HG03439 (cell line): Measurements from ENCODE around the gene DAPP1.
"Not testable (repeated sequence)": the region's sequence is repeated elsewhere in the genome, so short reads cannot be mapped to it uniquely, and the experiment has no call there.

Experiments used
- ATAC-seq: cut with Tn5 transposase; IDR thresholded peaks from one replicate; pipeline ENCODE4 v1.9.1; 2021; ENCODE audit warnings: mild to moderate bottlenecking, moderate library complexity; ENCODE audit not compliant: unreplicated experiment

DAPP1 gene

DNA sequence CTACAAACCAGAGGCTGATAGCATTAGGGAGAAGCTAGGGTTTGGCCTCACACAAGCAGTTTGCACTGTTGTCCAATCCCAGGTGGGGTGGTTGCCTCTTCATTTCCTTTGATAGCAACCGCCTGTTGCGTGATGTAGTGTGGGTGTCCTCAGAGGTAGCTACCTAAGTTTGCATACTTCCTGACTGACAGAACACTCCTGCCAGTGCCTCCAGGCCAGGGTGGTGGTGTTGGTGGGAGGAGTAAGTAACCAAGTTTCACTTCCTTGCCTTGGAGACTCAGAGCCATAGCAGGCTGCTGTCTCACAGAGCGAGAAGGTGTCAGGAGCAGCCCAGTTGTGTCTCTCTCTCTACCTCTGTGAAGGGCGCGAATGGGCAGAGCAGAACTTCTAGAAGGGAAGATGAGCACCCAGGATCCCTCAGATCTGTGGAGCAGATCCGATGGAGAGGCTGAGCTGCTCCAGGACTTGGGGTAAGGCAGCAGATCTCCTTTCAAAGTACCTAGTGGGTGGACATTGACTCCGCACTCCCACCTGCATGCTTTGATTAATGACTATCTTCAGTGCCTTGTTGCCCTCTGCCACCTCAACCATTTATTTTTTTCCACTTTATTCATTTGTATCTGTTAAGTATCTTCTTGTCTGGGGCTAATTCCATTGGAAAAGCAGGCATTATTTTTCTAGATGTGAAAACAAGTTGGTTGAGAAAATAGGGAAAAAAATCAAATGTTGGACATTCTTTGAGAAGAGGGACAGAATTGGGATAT is at the start of gene DAPP1:
DAPP1 (plus strand) TSS at position 283 of the 764 bp plus-strand sequence; CDS start at position 370, 87 bp downstream.
- ATAC-seq = peak; percentile 95

DNA sequence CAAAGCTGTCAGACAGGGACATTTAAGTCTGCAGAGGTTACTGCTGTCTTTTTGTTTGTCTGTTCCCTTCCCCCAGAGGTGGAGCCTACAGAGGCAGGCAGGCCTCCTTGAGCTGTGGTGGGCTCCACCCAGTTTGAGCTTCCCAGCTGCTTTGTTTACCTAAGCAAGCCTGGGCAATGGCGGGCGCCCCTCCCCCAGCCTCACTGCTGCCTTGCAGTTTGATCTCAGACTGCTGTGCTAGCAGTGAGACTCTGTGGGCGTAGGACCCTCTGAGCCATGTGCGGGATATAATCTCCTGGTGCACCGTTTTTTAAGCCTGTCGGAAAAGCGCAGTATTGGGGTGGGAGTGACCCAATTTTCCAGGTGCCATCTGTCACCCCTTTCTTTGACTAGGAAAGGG is 45.8 kb upstream of the DAPP1 start:
- not testable (repeated sequence) for ATAC-seq

DNA sequence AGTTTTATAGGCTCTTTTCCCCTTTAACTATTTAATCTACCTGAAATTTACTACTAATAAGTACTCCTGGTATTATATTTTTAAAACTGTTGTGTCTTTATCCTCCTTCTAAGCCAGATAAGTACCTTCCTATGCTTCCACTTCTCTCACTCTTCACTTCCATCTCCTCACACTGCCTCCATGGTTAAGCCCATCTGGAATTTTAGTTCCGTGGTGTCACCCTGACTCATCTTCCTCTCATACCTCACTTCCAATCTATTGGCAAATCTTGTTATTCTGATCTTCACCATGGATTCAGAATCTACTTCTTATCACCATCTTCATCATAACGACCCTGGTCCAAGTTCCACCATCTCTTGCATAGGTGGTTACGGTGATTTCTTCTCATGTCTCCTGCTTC is 32.7 kb upstream of the DAPP1 start:
- ATAC-seq = no peak

DNA sequence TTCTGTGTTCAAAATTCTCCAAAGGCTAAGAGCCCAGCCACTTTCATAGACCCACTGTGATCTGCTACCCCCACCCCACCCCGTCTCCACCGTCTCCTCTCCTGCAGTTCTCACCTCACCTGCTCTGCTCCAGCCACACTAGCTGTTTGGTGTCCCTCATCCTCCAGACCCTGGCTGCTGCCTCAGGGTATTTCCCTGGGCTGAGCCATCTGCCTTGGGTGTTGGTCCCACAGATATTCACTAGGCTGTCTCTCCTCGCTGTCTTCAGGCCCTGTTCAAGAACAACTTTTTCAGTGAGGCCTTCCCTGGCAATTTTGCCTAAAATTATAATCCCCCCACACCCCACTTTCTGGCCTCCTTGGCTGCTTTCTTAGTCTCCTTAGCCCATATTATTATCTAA is 31.8 kb upstream of the DAPP1 start:
- ATAC-seq = no peak

GRCh38 chr4:99790796-99791617 is 25.6 kb upstream of the DAPP1 start:
- ATAC-seq = no peak

GRCh38 chr4:99800332-99801004 is 16.2 kb upstream of the DAPP1 start:
- ATAC-seq = no peak

DNA sequence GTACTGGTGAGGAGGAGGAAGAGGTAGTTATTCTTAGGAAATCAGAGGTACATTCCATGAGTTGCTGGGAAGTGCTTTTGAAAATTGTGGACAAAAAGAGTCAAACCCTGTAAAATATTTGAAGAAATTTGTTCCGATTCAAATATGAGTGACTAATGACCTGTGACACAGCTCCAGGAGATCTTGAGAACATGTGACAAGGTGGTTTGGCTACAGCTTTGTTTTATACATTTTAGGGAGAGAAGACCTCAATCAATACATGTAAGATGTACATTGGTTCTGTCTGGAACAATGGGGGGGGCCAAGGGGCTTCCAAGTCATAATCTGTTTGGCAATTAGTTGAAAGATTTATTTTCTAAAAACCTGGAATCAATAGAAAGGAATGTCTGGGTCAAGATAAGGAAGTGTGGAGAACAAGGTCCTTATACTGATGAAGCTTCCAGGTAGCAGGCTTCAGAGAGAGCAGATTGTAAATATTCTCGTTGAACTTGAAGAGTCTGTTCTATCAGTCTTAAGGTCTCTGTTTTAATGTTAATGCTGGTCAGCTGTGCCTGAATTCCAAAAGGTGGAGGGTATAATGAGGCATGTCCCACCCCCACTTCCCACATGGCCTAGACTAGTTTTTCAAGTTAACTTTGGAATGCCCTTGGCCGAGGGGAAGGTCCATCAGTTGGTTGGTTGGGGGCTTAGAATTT is 15.5 kb upstream of the DAPP1 start:
- ATAC-seq = no peak

DNA sequence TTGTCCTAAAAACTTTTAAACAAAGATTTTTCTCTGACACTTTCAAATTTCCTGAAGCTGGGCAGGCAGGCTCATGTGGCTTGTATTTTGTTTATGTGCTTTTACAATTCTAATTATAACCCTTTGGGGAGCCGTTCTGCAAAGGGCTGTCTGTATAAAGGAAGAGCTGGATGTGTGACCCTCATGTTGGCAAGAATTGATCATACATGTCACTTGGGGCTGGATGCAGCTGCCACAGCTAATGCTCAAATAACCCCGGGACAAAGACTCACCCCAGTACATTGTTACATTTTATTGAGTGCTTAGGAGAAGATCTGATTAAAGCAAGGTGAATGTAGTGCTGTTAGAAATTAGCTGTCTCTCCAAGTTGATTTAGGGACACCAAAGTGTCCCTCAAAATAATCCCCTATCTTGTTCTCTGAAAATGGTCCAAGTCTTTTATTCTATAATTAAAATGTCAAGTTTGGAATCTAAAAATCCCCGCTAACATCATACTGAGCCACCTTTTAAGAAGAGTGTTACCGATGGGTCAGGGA is 13.0 kb upstream of the DAPP1 start:
- no peak for ATAC-seq

DNA sequence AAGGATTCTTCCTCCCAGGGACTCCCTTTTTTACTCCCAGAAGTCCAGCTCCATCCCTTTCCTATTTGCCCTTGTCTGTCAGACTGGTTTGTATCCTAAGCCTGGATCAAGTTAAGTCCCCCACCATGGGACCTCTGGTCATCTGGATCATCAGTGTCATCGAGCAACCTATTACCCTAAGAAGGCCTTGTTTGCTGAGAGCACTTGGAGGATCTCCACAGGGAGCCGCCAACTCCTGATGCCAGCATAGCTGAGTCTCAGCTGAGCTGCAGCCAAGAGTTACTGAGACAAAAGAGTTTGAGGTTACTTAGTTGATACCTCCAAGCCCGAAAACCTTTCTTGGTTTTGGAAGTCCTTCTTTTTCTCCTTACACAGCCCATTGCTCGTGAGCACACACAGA is 10.1 kb upstream of the DAPP1 start:
- ATAC-seq = no peak

DNA sequence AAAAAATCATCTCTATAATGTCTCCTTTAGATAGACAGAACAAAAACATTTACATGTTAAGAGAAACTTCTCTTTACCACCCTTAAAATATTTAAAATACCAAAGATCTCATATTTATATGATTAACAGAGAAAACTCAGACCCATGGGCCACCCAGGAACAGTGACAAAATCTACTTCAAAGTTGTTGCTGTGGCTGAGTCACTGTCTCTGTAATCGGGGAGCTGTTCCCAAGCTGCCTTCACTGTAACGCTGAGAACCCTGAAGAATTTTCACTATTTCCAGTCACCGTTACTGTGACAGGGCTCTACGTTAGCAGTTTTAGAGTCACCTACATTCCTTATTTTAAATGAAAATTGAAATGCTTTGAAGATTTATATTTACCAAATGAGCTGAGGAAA is 9.0 kb upstream of the DAPP1 start:
- ATAC-seq = no peak

DNA sequence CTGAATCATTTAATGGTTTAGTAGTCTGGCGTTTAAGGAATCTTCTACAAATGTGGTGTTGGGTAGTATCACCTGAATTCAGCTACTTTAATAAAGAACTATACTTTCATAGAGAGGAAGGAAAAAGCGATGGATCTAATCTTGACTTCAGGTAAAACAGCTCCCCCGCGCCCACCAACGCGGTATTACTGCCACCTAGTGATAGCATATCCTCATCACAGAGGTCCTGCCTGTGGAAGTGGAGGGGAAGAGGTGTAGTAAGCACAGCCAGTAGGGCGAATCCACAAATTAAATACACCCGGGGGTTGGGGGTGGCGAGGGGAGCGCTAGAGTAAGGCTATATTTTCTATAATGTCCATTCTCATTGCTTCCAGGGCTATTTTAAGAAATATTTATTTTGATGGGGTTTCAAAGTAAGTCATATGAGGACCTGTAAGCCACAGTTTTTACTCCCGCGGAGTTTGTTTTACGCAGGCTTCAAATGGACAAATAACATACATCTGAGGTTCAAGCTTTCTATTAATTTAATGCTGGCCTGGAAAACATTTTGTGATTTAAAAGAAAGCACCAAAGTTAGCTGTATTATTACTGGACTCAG is 8.3 kb upstream of the DAPP1 start:
- peak; percentile 68 for ATAC-seq

DNA sequence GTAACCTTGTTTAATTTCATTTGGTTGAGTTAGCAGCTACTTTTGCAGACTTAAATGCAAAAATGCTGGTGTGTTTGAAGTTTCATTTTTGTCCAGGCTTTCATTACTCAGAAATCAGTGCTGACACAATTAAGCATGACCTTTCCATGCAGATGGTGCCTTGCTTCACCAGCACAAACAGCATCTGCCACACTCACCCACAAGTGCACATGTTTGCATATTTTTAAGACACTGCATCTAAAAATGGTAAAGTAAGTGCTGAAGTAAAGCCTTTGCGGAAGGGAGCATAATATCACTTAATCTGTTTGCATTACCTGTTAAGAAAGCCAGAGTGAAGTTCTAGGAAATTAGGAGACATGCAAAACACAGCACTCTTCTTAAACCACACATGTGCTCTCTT is 7.3 kb upstream of the DAPP1 start:
- ATAC-seq = no peak

DNA sequence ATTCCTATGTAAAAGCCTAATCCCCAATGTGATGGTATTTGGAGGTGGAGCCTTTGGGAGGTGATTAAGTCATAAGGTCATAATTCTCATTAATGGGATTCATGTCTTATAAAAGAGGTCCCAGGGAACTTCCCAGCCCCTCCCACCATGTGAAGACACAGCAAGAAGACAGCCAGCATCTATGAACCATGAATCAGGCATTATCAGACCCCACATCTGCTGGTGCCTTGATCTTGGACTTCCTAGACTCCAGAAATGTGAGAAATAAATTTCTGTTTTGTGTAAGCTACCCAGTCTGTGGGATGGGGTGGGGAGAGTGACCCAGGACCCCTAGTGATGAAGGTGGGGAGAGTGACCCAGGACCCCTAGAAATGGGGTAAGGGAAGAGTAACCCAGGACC is 6.1 kb upstream of the DAPP1 start:
- ATAC-seq = no peak

GRCh38 chr4:99811117-99811516 is 5.5 kb upstream of the DAPP1 start:
- no peak for ATAC-seq

- ATAC-seq = no peak
Observed at GRCh38 chr4:99811850-99812249, 4.8 kb upstream of the DAPP1 start.

DNA sequence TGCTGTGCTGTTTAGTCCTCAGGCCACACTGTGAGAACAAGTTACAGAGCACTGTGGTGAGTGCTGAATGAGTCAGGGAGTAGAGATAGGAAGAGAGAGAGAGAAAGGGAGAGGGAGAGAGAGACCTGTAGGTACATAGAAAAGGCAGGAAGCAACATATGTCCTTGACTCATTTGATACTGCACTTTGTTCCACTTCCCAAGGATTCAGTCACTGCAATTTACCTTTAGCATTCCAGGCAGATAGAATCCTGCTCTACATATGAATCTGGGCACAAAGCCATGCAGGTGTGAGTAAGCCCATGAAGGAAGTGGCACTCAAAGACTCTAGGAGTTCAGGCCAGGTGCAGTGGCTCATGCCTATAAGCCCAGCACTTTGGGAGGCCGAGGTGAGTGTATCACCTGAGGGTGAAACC is 1.0 kb upstream of the DAPP1 start:
- ATAC-seq = no peak

GRCh38 chr4:99817309-99817890 is 773 bp downstream of the DAPP1 start:
- no peak for ATAC-seq

DNA sequence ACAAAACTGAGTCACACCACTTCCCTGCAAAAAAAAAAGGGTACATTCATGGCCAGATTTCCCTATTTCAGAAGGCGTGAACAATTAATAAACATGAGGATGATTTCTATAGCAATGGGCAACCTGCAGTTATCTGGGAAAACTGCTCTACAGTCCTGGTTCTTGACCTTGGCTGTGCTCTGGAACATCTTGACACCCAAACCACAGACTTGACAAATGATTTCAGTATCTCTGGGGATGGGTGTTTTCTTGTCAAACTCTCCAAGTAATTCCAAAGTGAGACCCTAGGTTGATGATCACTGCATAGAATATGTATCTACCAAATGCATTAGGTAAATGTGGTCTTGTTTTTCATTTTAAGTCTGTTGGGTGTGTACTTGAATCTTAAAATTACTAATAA is 2.0 kb downstream of the DAPP1 start:
- ATAC-seq = no peak

GRCh38 chr4:99821918-99822503 is 5.4 kb downstream of the DAPP1 start:
- ATAC-seq = peak; percentile 65

- ATAC-seq = no peak
Observed at GRCh38 chr4:99822734-99823133, 6.1 kb downstream of the DAPP1 start.
